ENCODE results near the gene EPO.

The EPO gene

DNA sequence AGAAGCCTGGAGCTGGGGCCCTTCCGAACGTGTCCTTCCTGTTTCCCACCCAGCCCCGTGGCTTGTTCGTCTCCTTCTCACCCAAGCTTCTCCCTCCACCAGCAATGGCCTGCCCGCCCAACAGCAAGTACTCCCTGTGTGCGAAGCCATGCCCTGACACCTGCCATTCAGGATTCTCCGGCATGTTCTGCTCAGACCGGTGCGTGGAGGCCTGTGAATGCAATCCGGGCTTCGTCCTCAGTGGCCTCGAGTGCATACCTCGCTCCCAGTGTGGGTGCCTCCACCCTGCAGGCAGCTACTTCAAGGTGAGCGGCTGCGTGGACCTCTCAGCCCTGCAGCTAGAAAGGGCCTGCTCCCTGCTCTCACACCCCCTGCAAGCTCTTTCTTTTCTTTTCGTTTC is 45.0 kb downstream of the EPO start:
- no peak for TF ChIP-seq POLR2AphosphoS5 (IDR thresholded peaks at IDR 0.05; ENCODE audit: low read depth, low read length)
- DNase-seq (ENCODE audit: insufficient read length) (no peak), FAIRE-seq (no peak)

DNA sequence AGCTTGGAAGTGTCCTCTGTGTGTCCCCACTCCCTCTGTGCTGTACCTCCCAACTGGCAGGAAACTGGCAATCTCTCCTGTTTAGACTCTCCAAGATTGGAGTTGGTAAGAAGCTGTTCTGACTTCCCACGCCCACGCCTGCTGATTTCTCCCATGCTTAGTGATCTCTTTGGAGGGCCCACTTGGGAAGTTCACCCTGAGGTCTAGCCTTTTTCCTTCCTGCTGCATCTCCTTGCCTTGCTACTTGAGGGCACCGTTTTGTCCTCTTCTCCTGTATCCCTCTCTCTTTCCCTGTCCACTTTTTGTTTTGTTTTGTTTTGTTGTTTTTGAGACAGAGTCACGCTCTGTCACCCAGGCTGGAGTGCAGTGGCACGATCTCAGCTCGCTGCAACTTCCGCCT is 48.5 kb downstream of the EPO start:
- FAIRE-seq, result no peak
- no peak for TF ChIP-seq POLR2A (IDR thresholded peaks at IDR 0.05; ENCODE audit: low read depth, low read length)
- no peak for TF ChIP-seq POLR2AphosphoS5 (IDR thresholded peaks at IDR 0.05; ENCODE audit: low read depth, low read length)
- TF ChIP-seq TAF1 (IDR thresholded peaks at IDR 0.05; ENCODE audit: borderline replicate concordance, low read depth, low read length), result no peak
- DNase-seq (ENCODE audit: insufficient read length), result no peak

Measured in GM12892 (cell line).